Raji (cell line): Measurements from ENCODE around the gene MYL6B.

Experiments
- POLR2A ChIP-seq: IDR thresholded peaks from 2 replicates; pipeline ENCODE4 v1.6.1; 2011; ENCODE audit warnings: low read depth, low read length, control low read depth; ENCODE audit not compliant: insufficient read depth

Gene MYL6B

GRCh38 chr12:56137853-56138571, 14.4 kb upstream of the MYL6B start:
- no peak for TF ChIP-seq POLR2A

- no peak for TF ChIP-seq POLR2A
Observed at GRCh38 chr12:56141946-56142784, 10.2 kb upstream of the MYL6B start.

GRCh38 chr12:56143217-56143616, 9.2 kb upstream of the MYL6B start:
- TF ChIP-seq POLR2A: no peak

GRCh38 chr12:56143870-56144269, 8.5 kb upstream of the MYL6B start:
- no peak for TF ChIP-seq POLR2A

GRCh38 chr12:56145217-56145616, 7.2 kb upstream of the MYL6B start:
- TF ChIP-seq POLR2A: no peak

- no peak for TF ChIP-seq POLR2A
Observed at GRCh38 chr12:56146492-56147460, 5.6 kb upstream of the MYL6B start.

GRCh38 chr12:56150563-56150962, 1.8 kb upstream of the MYL6B start:
- TF ChIP-seq POLR2A: no peak

GRCh38 chr12:56151672-56152131, 685 bp upstream of the MYL6B start:
- TF ChIP-seq POLR2A: no peak

GRCh38 chr12:56152756-56153677, 630 bp downstream of the MYL6B start:
- TF ChIP-seq POLR2A: no peak

GRCh38 chr12:56153678-56154065, 1.3 kb downstream of the MYL6B start:
- no peak for TF ChIP-seq POLR2A

- TF ChIP-seq POLR2A: no peak
Observed at GRCh38 chr12:56154246-56154771, 1.9 kb downstream of the MYL6B start.

- TF ChIP-seq POLR2A: no peak
Observed at GRCh38 chr12:56154818-56155217, 2.4 kb downstream of the MYL6B start.

- no peak for TF ChIP-seq POLR2A
Observed at GRCh38 chr12:56155256-56155845, 3.0 kb downstream of the MYL6B start.
